Skeletal muscle tissue (tissue), 4 donors: ENCODE measurements around the gene BMPR1B. TPM values are rescaled to one million over a fixed set of nuclear protein-coding genes. Genes with fewer than 3 reads are reported as not detected.

ENCODE experiments used
- H3K27ac ChIP-seq: one replicate; pipeline ENCODE4 v1.7.0; 2013; ENCODE audit warnings: mild to moderate bottlenecking, low read depth, low read length, inconsistent platforms
- H3K27me3 ChIP-seq, 3 donors: one replicate each; pipeline ENCODE4 v1.7.0; 2013; ENCODE audit warnings: low read length in 3 of 3; ENCODE audit not compliant: control insufficient read depth in 3 of 3, insufficient read depth in 3 of 3
- H3K36me3 ChIP-seq, 3 donors: one replicate each; pipeline ENCODE4 v1.7.0; 2013; ENCODE audit warnings: low read length in 3 of 3; ENCODE audit not compliant: control insufficient read depth in 3 of 3, insufficient read depth in 3 of 3
- H3K4me1 ChIP-seq, 3 donors: one replicate each; pipeline ENCODE4 v1.7.0; 2013; ENCODE audit warnings: low read length in 3 of 3, mild to moderate bottlenecking in 3 of 3; ENCODE audit not compliant: control insufficient read depth in 3 of 3, insufficient read depth in 3 of 3
- H3K4me3 ChIP-seq, 3 donors: one replicate each; pipeline ENCODE4 v1.7.0; 2013; ENCODE audit warnings: low read length in 3 of 3
- H3K9ac ChIP-seq, 3 donors: one replicate each; pipeline ENCODE4 v1.7.0; 2013; ENCODE audit warnings: low read length in 3 of 3, mild to moderate bottlenecking in 3 of 3, moderate library complexity in 2 of 3, low read depth in 1 of 3
- H3K9me3 ChIP-seq, 3 donors: one replicate each; pipeline ENCODE4 v1.7.0; 2013; ENCODE audit warnings: low read length in 3 of 3; ENCODE audit not compliant: control insufficient read depth in 3 of 3
- total RNA-seq: library from RNA; depleted of rRNA; stranded (reverse); fragments of >200 nt; gene quantifications from one replicate; pipeline ENCODE4 v1.2.3, GENCODE V29; 2014
- donor health status: Osteomylitis.

Gene BMPR1B
- total RNA-seq, 1 donor from 2014 or later, result 22.4 TPM

DNA sequence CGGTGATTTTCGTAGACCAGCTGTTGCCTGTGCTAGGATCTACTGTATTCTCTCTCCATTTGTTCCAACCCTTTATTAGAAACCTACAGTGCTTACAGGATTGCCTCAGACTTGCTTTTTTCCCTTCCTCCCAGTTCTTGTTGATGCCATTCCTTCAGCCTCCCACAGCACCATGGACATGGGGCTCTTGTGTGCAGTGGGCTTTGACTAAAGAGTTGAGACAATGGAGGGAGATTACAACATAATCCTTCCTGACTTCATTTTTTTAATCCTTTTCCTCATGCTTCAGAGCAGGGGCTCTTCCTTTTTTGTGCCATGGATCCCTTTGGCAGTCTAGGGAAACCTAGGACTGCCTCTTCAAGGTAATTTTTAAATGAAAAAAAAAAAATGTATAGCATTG, 92.1 kb downstream of the BMPR1B start:
- Histone ChIP-seq H3K4me3 (no peak overlapping the region), H3K9me3 (no peaks in the 10 kb centered on the region), H3K4me1 (no peaks in the 10 kb centered on the region), H3K9ac (no peak overlapping the region), H3K36me3 (no peaks in the 10 kb centered on the region), H3K27me3 (no peaks in the 10 kb centered on the region), H3K27ac (no peak overlapping the region)

DNA sequence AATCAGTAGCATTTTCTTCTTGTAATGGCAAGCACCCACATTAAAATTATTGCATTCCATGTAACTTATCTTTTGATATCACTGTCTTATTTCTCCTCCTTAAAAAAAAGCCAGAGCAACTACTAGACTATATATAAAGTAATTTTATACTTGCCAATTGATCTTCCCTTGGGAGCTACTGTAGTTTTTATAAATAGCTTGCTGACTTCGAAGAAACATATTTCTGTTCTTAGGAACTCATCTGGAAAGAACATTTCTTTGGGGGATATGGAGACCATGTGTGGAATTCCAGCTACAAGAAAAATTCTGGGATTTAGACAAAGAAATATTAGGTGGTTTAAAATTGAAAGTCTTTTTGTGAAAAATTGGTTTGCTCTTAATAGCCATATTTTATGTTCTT, 94.9 kb downstream of the BMPR1B start:
- H3K27ac ChIP-seq, result no peak overlapping the region
- no peaks in the 10 kb centered on the region for H3K36me3 ChIP-seq
- no peaks in the 10 kb centered on the region for H3K27me3 ChIP-seq
- H3K4me1 ChIP-seq, result no peaks in the 10 kb centered on the region
- H3K4me3 ChIP-seq, result no peak overlapping the region
- no peak overlapping the region for H3K9ac ChIP-seq
- no peaks in the 10 kb centered on the region for H3K9me3 ChIP-seq

DNA sequence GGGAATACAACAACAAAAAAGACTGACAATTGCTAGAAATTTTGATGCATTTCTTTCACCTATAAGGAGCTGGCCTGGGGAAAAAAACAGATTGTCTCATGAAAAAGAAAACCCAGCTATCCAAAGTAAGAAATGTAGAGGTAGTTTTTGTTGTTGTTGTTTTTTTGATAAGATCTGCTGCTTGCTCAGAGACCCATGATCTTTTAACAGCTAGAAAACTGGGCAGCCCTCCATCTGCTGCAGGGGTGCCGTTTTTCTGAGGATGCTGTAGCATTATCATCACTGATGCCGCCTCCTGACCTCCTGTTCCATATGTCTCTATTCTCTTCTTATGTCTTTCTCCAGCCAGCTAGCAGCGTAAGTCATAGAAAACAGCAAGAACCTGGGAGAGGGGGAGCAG, 98.3 kb downstream of the BMPR1B start:
- H3K36me3 ChIP-seq, result no peaks in the 10 kb centered on the region
- H3K9ac ChIP-seq, result no peak overlapping the region
- no peaks in the 10 kb centered on the region for H3K9me3 ChIP-seq
- H3K4me1 ChIP-seq, result no peaks in the 10 kb centered on the region
- no peaks in the 10 kb centered on the region for H3K27me3 ChIP-seq
- no peak overlapping the region for H3K4me3 ChIP-seq
- H3K27ac ChIP-seq, result no peak overlapping the region

DNA sequence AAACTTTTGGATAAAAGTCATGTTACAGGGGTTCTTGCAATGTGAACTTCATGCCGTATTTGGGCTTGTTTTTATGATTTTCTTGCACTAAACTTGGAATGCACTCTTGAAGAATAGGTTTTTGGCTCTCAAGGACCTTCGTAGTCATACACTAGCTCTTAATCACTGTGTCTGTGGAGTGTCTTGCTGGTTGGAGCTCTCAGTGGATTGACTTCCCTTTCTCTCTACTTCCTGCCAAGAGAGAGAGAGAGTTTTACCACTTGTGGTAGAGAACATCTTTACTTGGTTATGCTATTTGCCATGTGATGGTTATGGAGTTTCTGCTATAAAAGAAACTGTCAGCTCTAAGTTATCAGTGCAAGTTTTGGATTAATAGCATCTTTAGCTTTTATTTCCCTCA, 112.4 kb downstream of the BMPR1B start:
- Histone ChIP-seq H3K27ac (no peak overlapping the region), H3K27me3 (no peaks in the 10 kb centered on the region), H3K36me3 (no peaks in the 10 kb centered on the region), H3K4me1 (no peaks in the 10 kb centered on the region), H3K9ac (no peak overlapping the region), H3K4me3 (no peak overlapping the region), H3K9me3 (no peaks in the 10 kb centered on the region)

DNA sequence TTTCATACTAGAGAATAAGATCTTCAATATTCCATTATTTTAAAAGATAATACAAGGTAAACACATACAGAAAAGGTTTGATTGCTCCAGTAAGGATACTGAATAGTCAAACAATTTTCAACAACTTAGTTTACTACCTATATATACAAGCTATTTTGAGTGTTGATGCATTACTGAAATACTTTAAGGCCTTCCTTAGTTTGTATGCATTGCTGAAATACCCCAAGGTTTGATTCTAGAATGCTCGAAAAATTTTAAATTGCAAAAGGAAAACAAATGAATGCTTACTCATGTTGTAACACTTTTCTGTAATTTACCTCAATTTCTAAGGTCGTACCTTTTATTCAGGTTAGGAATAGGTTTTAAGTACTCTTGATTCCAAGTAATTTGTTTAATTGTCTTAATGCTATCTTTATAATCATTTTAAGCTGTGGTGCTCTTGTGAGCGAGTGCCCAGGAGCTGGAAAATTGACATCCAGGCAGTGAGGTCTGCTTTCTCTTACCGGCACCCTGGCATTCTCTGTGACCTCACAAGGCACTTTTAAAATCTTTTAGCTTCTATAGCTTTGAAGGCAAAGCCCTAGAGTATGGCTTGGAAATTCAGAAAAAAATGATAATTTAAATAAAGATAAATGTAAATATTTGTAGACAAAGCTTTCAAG, 114.0 kb downstream of the BMPR1B start:
- Histone ChIP-seq H3K9me3 (no peaks in the 10 kb centered on the region), H3K9ac (no peak overlapping the region), H3K4me1 (no peaks in the 10 kb centered on the region)

DNA sequence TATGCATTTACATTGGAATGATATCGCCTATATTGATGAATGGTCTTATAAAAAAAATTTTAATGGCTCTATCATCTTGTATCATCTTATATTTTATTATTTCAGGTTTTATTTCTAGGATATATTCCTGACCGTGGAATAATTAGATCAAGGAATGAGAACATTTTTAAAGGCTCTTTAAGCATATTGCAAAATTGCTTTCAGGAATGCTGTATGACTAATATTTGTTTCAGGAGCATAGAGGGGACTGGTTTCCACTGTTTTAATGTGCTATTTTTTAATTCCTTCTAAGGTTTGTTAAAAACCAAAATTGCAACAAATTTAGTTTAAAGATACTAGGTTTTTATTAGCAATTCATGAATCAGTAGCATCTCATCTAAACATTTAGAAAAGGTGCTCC, 120.2 kb downstream of the BMPR1B start:
- H3K27ac ChIP-seq, result no peak overlapping the region
- H3K27me3 ChIP-seq, result no peaks in the 10 kb centered on the region
- no peak overlapping the region for H3K9ac ChIP-seq
- no peaks in the 10 kb centered on the region for H3K4me1 ChIP-seq
- no peaks in the 10 kb centered on the region for H3K9me3 ChIP-seq
- H3K4me3 ChIP-seq, result no peak overlapping the region
- no peaks in the 10 kb centered on the region for H3K36me3 ChIP-seq

More for the DNA sequence above, 114.0 kb downstream of the BMPR1B start:
- no peak overlapping the region for H3K4me3 ChIP-seq
- H3K27me3 ChIP-seq, result no peaks in the 10 kb centered on the region
- no peak overlapping the region for H3K27ac ChIP-seq
- H3K36me3 ChIP-seq, result no peaks in the 10 kb centered on the region

DNA sequence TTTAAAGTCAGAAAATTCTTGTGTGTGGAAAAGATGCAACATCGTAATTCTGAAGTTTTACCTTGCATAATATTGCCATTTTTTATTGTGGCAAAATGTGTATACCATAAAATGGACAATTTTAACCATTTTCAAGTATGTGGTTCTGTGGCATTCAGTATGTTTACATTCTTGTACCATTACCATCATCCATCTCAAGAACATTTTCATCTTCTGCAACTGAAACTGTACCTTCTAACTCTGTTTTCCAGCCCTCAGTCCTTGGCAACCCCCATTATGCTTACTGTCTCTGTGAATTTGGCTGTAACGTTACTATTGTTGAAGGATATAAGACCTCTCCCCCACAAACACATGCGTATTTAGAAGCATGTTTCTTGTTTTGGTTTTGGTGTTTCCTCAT, 123.2 kb downstream of the BMPR1B start:
- no peaks in the 10 kb centered on the region for H3K4me1 ChIP-seq
- H3K4me3 ChIP-seq, result no peak overlapping the region
- no peaks in the 10 kb centered on the region for H3K9me3 ChIP-seq
- no peaks in the 10 kb centered on the region for H3K27me3 ChIP-seq
- H3K9ac ChIP-seq, result no peak overlapping the region
- H3K36me3 ChIP-seq, result no peaks in the 10 kb centered on the region
- H3K27ac ChIP-seq, result no peak overlapping the region

DNA sequence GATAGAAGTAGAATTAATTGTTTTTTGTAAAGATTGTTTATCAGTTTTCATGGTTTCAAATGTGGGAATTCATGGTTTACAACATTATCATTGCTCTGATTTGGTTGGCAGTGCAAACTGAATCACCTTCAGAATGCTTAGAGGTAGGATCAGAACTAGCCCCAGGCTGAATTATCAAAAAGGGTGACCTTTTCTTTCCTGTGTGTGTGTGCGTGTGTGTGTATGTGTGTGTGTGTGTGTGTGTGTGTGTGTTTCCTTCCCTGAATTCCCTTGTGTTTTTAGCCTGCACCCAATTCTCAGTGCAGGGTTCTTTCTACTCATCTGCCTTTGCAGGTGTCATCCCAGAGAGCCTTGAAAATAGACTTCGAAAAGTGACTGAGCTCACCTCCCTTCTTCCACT, 125.0 kb downstream of the BMPR1B start:
- Histone ChIP-seq H3K4me1 (no peaks in the 10 kb centered on the region), H3K27ac (no peak overlapping the region), H3K9me3 (no peaks in the 10 kb centered on the region), H3K9ac (no peak overlapping the region), H3K4me3 (no peak overlapping the region), H3K27me3 (no peaks in the 10 kb centered on the region), H3K36me3 (no peaks in the 10 kb centered on the region)

DNA sequence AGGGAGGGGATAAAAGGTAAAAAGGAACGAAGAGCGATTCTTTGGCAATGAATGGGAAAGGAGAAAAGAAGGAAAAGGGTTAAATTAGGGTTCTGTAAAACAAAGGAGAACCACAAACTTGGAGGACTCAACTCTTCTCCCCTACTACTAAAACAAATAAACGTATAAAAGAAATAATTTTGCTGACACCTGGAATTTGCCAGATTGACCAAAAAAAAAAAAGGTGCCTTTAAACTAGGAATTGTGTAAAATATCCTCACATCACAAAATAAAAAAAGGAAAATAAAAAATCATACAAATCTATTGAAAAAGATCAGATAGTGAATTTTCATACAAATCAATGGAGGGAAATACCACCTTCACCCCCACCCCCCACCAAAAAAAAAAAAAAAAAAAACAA, 129.3 kb downstream of the BMPR1B start:
- H3K9ac ChIP-seq, result no peak overlapping the region
- H3K27ac ChIP-seq, result no peak overlapping the region
- no peaks in the 10 kb centered on the region for H3K27me3 ChIP-seq
- no peak overlapping the region for H3K4me3 ChIP-seq
- H3K36me3 ChIP-seq, result no peaks in the 10 kb centered on the region
- H3K4me1 ChIP-seq, result no peaks in the 10 kb centered on the region
- H3K9me3 ChIP-seq, result peaks cover 0 to 4% (median 0%) of the 10 kb centered on the region in 3 donors

DNA sequence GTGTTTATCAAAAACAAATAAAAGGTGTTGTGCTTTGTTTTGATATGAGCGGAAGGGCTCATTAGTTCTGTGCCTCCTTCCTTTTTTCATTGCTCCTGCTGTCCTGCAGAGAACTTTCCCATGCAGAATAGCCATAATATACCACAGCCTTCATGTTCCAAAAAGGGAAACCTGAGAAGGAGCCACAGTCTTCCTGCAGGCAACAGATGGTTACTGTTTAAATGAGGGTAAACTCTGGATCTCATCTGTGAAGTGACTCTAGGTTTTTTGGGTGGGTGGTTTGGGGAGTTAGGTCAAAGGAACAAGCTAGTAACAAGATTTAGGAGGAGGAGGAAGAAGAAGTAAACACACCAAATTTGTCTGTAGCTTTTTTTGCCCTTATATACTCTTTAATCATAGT, 131.8 kb downstream of the BMPR1B start:
- Histone ChIP-seq H3K4me3 (no peak overlapping the region), H3K27me3 (no peaks in the 10 kb centered on the region), H3K9me3 (peaks cover 0 to 4% (median 0%) of the 10 kb centered on the region in 3 donors), H3K36me3 (no peaks in the 10 kb centered on the region), H3K27ac (no peak overlapping the region), H3K4me1 (no peaks in the 10 kb centered on the region), H3K9ac (no peak overlapping the region)
